NCI-H2107 treated with DMSO at 0.1 percent for 48 hours (cell line): Measurements from ENCODE around the gene TTC34.

Experiments used
- DNase-seq: peaks from one replicate; lab custom pipeline; 2025; ENCODE audit not compliant: unreplicated experiment; lab: John Stamatoyannopoulos, UW

TTC34 gene

DNA sequence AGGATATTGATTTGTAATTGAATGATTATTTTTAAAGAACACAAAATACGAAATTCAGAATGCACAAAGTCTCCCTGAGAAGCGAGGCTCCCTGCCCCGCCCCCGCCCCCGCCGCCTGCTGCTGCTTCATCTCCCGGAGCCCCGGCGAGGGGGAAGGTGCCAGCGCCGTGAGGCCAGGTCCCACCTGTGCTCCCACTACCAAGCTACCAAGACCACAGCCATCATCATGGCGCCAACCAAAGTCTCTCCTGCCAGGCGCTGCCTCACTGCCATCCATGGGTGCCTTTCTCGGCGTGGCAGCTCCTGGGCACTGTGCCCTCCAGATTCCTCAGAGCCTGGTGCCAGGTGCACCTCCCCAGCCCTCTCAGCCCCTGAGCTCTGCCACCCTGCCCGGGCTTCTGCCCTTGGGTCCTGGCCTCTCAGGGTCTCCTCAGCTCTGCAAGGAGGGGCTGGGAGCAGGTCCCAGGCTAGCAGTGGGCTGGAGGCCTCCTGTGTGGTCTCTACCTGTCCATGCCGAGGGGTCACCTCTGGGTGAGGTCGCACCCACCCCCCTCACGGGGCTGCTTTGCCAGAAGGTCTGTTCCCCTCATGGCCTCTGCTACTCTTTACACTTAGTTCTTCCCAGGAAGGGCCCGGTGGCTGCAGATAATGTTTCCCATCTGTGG is 29.4 kb upstream of the TTC34 start:
- no peak for DNase-seq

DNA sequence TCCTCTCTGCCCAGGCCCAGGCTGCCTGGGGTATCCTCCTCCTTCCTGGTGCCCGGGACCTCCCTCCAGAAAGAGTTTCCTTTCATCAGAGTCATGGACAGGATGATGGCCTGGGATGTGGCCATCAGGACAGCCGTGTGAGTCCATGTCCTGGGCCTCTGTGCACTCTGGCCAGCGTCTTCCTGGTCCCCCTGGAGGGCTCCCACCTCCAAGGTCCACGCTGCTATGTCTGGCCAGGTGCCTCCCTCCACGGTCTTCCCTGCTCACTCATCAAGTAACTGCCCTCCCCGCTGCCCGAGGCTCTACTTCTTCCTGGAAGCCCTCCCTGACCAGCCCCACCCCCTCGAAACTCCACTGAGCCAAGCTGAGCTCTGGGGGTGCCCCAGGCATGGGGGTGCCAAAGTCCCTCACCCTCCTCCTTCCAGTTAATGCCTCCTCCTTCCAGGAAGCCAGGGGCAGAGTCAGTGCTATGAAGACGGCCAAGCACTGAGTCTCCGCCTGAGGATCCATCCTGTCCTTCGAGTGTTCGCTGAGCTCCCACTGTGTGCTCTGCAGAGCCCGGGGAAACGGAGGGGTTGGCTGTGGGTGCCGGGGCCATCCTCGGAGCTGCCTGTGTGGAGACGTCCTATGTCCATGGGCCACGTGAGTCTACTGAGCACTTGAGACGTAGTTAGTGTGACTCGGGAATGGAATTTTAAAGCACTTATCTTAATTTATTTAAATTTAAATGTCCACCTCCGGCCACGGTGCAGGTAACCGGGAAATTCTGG is 28.5 kb upstream of the TTC34 start:
- no peak for DNase-seq

DNA sequence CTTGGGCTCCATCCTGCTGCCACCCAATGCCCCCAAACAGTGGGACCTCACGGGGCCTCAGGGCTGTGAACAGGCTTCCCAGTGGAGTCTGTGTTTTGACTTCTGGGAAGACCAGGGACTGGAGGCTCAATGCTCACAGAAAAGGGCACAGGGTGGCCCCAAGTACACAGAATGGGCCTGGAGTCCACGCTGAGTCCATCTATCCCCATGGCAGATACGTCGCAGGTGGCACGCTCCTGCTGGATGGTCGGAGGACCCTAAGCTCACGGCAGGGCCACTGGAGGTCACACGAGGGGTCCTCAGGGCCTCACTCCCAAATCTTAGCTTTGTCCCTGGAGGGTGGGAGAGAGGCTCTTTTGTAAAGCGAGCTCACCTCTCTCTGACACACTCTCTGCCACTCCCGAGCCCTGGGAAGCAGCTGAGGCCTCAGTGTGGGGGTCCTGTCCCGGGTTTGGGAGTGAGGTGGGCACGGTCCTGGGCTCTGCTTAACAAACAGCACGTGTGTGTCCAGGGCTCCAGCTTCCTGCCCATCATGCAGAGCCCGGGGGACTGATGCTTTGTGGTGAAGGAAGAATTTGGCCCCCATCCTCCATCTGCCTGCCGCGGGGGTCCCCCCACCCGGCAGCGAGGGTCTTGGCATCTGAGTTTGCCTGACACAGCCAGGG is 27.2 kb upstream of the TTC34 start:
- DNase-seq = no peak

DNA sequence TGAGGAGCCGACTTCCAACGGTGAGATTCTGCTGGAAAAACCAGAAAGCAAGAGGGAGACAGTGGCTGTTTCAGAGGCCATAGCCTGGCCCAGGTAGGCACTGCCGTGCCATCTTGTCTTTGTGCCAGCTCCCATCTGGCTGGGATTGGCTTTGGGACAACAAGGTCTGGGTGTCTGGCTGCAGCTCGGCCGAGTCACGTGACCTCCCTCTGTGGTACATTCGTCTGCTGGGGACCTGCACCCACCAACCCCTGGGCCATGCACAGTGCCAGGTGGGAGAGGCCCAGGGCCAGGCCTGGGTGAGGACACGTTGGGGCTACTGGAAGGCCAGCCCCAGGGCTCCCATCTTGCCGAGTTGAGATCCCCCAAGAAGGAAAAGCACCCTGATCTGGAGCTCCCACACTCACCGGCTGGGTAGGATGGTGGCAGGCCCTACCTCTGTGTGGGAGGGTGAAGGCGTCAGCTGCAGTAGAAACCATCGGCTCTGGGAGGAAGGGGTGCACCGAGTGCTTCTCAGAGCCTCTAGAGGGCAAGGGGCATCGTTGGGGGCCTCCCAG is 25.3 kb upstream of the TTC34 start:
- no peak for DNase-seq

DNA sequence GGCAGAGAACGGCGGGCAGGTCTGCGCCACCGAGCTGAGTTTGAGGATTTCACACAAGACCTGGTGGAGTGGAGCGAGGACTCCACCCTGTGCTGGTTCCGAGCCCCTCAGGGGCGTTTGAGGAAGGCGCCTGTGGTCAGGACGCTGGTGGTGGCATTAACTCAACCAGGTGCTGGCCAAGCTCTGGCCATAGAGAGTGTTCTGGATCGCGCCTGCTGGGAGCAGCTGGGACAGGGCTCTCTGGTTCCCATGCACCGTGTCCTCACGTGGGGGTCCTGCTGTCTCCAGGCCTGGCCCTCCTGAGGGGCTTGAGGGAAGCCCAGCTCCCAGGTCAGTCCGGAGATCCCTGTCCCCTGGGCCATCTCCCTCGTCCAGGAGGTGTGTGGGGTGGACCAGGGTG is 24.8 kb upstream of the TTC34 start:
- DNase-seq = no peak

DNA sequence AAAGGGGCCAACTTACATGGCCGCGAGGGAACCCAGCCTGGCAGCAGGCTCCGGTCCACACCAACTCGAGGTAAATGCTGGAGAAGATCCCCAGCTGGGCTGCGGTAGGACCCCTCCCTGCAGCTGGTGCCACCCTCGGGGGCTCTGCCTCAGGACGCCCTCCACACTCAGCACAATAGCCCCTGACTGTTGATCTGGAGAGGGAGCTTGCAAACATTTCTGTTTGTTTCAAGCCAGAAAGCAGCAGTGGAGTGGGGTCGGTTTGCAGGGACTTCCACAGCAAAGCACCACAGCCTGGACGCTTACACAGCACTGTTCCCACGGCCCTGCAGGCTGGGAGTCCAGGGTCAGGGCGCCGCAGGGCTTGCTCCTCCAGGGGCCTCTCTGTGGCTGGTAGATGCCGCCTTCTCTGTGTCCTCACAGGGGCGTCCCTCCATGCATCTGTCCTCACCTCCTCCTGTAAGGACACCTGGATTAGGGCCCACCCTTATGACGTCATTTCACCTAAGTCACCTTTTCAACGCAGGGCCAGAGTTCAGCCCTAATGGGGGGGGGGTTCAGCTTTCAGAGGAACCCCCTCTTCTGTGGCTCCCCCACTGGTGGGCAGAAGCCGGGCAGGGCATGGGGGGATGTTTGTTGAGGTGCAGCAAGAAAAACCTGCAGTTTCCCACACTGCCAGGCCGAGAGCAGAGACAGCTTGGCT is 24.1 kb upstream of the TTC34 start:
- DNase-seq = no peak

DNA sequence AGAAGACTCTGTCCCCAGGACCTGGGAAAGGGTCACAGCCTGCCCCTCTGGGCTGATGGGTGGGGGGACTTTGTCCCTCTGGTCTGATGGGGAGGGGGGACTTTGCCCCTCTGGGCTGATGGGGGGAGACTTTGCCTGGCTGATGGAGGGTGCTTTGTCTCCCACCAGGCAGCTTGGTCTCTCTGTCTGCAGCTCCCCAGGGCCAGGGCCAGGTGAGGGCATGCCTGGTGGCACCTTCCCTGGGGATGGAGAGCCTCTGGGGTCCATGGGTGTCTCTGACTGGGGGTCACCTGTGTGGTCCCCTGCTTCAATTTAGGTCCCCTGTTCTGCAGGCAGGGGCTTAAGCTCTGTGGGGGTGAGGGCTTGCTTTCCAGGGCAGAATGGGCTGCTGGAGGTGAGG is 23.5 kb upstream of the TTC34 start:
- no peak for DNase-seq

DNA sequence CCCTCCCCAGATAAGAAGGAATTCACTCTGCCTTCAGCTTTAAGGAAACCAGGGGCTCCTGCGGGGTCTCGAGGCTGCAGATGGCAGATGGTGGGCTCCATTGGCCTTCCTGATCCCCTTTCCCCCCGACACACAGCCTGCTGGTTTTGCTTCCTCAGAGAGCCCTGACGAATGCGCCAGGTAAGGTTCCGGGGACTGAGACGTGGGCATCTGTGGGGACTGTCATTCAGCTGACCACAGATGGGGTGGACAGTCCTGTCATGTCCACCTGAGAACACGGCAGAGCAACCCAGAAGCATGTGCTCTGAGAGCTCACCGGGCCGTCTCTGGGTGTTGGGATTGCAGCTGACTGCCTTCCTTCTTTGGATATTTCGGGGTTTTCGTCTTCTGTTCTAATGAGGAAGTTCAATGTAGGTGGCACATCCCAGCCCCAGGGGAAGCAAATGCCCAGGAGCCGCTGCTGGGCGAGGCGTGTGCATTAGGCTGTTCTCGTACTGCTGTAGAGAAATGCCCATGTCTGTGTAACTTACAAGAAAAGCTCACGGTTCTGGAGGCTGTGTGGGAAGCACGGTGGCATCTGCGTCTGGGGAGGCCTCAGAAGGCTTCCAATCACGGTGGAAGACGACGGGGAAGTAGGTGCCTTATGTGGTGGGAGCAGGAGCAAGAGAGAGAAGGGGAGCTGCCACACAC is 22.6 kb upstream of the TTC34 start:
- no peak for DNase-seq

DNA sequence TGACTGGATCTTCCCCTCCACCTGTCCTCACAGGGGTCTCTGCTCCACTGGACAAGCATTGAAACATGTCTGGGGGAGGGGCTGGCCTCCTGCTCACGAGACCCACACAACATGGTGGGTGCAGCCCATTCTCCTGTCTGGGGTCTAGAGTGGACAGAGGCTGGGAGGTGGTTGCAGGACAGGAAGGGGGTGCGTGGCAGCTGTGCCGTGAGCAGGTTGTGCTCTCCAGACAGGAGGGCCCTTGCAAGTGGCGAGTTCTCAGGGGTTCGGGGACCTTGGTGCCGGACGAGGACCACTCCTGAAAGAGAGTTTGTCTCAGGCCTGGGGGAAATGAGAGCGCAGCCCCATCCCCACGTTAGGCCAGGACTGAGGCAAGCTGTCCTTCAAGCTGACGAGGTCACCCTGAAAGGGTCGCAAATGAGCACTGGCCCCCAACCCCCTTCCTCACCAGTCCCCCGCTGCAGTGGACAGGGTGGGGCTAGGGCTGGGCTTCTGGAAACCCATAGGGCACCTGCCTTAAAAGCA is 21.2 kb upstream of the TTC34 start:
- no peak for DNase-seq

DNA sequence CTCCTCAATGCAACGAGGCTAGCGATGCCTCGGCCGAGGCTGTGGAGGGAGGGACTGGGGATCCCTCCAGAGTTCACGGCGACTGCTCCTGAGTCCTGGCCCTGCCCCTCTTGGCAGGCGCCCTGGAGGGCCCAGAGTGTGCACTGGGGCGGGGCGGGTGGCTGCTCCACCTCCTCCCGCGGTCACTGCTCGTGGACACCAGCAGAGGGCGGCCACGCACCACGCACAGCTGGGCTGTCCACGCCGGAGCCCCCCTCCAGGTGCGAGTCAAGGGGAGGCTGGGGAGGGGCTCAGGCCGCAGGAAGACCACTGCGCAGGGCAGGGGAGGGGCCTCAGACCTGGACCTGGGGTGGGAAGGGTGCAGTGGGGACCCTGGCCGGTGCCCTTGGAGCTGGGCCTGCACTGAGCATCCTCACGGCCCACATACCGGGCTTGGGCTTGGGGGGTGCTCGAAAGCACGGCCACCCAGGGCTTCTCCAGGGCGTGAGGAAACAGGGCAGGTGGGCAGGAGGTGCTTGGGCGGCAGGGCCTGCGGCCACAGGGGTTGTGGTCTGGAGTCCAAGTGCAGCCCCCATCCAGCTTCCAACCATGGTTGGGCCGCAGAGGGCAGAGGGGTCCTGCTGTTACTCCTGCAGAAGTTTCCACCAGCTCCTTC is 20.6 kb upstream of the TTC34 start:
- DNase-seq = no peak

DNA sequence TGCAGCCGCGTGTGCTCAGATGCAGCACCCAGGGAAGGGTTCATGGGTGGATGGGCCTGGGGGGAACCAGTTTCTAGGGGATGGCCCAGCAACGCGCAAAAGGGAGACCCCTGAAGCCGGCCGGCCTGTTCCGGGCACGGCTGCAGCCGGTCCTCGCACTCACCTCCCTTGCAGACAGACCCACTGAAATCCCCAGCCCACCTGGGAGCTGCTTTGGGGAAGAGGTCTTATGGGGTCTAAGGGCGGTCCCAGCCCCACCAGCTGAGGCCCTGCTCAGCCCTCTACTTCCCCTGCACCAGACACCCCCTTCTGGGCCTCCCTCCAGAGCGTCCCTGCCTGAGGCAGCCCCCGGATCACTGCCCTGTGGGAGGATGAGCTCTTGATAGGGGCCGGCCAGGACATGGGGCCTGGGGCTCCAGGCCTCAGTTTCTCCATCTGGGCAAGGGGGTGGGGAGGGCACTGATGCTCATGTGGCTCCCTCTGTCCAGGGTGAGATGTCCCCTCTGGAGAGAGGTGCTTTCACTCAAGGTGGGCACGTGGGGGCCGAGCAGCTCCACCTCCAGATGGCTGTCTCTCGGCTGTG is 20.0 kb upstream of the TTC34 start:
- DNase-seq = no peak

DNA sequence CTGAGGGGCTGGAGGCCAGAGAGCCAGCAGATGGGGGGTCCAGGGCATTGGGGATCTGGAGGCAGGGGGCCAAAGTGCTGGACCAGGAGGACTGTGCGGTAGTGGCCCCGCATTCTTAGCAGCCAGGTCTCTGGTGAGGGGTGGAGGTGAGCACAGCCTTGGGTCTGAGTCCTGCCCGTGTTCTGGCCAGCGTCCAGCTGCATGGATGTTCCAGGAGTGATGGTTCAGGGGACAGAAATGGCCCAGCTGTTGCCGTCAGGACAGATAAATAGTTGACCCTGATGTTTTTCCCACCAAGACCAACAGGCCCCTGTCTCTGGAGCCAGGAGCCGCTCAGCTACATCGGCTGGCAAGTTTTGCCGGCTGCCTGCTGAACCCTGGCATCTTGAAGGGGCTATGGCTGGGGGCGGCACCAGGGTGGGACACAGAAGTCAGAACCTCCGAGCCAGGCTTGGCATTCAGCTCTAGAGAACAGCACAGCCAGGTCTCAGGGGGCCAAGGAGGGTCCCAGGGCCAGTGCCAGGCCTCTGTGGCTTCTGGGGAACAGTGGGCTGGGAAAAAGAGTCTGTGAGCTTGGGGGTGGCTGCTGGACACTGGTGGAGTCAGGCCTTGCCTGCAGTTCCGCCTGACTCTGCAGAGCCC is 19.4 kb upstream of the TTC34 start:
- no peak for DNase-seq

DNA sequence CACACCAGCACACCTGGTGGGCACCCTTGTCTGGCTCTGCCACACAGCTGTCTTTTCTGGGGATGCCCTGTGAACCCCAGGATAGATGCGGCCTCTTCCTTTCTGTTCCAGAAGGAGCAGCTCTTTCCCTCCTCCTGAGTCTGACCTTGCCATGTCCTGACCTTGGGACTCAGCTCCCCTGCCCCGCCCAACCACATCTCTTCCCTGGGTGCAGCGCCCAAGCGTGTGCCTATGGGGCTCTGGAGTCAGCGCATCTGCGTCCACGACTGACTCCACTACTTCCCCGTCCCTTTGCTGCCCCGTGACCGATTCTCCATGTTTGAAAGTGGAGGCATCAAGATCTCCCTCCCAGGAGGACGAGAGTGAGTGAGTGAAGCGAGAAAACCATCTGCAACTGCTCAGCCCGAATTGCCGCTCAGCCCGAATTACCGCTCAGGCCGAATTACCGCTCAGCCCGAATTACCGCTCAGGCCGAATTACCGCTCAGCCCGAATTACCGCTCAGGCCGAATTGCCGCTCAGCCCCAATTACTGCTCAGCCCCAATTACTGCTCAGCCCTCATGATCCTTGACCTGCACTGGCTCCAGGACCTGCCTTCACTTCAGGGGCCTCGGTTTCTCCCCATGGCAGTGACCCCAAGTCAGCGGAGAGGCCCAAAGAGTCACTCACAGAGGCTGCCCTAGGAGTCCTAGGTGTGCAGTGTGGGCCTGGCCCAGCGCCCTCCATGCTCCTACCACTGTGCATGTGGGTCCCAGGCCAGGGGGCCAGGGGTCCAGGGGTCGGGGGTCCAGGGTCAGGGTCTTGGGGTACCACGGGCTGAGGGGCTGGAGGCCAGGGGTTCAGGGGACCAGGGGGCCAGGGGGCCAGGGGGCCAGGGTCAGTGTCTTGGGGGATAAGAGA is 18.6 kb upstream of the TTC34 start:
- no peak for DNase-seq

DNA sequence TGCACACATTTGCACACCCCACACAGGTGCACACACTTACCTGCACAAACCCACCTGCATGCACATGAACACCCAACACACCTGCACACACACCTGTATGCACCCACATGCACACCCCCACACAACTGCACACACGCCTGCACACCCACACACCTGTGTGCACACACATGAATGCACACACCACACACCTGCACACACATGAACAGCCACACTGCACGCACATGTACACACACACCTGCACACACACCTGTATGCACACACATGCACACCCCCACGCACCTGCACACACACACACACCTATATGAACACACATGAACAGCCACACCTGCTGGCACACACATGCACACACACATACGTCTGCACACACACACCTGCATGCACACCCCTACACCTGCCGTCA is 17.9 kb upstream of the TTC34 start:
- no peak for DNase-seq

DNA sequence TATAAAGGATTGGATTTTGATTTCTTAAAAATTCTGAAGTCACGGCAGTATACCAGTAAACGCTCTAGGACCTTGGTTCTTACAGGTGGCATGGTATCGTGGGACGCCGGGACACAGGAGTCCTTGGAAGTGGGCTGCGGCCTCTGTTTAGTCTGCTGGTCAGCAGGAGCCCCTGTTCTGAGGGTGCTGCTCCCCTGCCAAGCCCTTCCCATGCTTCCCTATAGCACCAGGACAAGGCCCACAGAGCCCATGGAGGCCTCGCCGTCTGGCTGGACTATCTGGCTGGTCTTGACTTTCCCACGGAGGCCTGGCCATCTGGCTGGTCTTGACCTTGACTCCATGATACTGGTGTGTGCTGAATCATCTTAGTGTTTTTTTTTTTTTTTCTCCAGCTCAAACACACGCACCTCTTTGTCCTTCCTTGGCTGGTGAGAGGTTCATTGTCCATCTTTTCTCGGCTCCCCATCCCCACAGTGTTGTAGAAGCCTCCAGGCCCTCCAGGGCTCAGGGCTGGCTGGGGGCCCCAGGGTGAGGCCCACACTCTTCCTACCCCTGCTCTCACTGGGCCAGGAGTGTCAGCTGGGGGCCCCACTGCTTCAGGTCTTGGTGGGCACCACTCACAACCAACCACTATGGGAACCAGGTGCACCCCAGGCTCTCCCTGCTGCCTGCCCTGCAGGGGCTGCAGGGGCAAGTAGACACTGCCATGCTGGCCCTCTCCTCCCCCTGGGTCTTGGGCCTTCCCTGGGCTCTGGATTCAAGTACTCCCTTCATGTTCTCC is 16.5 kb upstream of the TTC34 start:
- no peak for DNase-seq

DNA sequence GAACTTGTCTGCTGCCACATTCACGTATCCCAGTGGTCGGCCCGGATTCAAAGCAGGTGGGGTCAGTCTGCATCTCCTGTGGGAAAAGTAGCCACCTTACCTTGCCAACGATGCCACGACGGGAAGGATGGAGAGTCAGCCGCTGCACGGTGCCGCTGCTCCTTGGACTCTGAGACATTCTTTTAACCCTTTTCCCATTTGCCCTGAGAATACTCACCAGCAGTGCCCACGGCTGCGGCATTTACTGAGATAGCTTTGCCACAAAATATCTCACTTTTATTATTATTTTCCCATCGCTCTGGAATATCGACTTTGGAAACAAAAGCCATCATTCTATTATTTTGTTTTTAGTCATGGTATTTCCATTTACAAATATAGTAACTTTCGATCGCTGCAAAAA is 15.3 kb upstream of the TTC34 start:
- no peak for DNase-seq

DNA sequence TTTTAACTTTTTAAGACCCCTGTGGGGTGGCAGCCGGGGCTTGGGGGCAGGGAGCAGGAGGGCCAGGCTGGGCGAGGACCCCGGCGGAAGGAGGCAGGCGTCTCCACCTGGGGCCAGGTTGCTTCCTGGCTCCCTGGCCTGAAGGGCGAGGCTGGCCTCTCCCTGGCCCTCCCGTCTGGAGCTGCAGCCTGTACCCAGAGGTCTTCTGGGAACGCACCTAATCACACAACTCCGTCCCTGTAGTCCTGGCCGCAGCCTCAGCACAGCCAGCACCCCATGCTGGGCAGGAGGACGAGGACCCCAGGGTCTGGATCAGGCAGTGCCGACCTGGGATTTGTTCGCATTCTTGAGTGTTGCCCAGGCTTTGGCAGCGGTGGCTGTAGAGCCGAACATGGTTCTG is 14.1 kb upstream of the TTC34 start:
- DNase-seq = no peak
